ENCODE results near the gene INS. TPM values are rescaled to one million over a fixed set of nuclear protein-coding genes. Genes with fewer than 3 reads are reported as not detected.
A peak's percentile ranks its signal among the peaks of the same experiment; 100 is the strongest.

Gene INS
- total RNA-seq, 4 donors from 2014 or later, result not detected

DNA sequence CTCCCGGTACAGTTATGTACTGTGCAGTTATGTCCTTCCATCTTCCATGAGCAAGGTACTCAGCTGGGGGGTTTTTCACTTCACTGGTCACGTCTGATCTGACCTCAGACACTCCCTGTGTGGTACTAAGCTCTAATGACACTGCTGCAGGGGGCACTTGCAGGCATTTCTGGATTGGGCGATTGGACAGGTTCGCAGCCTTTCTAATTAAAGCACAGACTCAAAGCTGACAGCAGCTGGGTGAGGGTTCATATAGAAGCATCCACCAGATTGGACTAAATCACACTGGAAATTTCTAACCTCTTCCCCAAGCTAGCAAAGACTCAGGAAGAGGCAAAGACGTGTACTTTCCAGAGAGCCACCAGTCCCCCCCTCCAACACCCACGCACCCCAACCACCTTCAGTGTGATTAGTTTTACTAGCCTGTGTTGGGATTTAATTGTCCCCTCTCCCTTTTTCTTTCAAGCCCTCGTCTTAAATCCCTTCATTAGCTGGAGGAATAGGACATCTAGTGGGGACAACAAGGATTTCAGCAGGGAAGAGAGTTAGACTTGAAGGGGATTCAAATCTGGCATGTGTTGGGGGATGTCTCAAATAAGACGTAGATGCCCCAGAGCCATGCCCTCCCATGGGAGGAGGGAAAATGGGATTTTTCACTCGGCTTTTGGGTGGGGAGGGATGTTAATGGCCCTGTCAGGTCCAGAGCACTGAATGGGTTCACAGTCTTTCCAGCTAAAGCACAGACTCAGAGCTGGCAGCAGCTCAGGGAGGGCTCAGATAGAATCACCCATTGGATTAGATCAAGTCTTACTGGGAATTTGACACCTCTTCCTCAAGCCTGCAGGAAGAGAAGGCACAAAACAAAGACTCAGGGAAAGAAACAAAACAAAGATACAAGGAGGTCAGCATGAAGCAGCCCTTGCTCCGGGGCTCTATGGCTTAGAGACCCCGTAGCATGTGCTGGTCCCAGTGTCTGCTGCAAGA lies 10.9 kb downstream of the INS start:
- intact Hi-C loops (cut with DNase I), result loop anchor here (5.0 to 10.0 kb wide), 3 partner anchors 268 to 458 kb away; partner anchors contain the start of genes SYT8 and TNNI2
- Histone ChIP-seq H3K27me3 (peaks cover 13% of the 10 kb centered on the region), H3K9me3 (no peaks in the 10 kb centered on the region), H3K27ac (no peak overlapping the region), H3K4me3 (replicated peaks in 1 of 3) (no peak overlapping the region), H3K4me1 (peaks cover 0 to 5% of the 10 kb centered on the region in 2 donors), H3K36me3 (no peaks in the 10 kb centered on the region)
- 20 to 22% methylated on average over 10 to 11 of the region's 11 CpGs for WGBS, 2 donors
- no peak for DNase-seq
- TF ChIP-seq POLR2A (IDR thresholded peaks at IDR 0.05), result no peak
- TF ChIP-seq, protein P1, sequence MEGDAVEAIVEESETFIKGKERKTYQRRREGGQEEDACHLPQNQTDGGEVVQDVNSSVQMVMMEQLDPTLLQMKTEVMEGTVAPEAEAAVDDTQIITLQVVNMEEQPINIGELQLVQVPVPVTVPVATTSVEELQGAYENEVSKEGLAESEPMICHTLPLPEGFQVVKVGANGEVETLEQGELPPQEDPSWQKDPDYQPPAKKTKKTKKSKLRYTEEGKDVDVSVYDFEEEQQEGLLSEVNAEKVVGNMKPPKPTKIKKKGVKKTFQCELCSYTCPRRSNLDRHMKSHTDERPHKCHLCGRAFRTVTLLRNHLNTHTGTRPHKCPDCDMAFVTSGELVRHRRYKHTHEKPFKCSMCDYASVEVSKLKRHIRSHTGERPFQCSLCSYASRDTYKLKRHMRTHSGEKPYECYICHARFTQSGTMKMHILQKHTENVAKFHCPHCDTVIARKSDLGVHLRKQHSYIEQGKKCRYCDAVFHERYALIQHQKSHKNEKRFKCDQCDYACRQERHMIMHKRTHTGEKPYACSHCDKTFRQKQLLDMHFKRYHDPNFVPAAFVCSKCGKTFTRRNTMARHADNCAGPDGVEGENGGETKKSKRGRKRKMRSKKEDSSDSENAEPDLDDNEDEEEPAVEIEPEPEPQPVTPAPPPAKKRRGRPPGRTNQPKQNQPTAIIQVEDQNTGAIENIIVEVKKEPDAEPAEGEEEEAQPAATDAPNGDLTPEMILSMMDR (IDR thresholded peaks at IDR 0.05), result peak in 2 of 6 experiments; percentile 8 to 21

DNA sequence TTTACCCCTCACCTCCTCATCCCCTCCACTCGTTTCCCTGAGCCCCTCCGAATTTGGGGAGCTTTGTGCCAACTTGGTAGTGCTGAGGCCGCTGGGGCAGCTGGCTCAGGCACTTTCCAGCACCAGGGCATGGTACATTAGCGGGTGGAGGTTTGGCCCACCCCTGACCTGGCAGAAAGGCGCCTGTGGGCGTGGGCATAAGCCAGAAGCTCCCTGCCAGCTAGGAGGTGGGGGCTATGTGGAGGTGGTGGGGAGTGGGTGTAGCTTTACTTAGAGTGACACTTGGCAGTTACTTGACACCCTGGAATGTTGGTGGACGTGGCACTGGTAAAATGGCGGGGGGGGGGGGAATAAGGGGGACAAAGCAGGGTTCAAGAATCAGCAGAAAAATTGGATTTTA lies 11.5 kb downstream of the INS start:
- Histone ChIP-seq H3K4me1 (peaks cover 0 to 5% of the 10 kb centered on the region in 2 donors), H3K27me3 (peaks cover 13% of the 10 kb centered on the region), H3K4me3 (replicated peaks in 1 of 3) (no peak overlapping the region), H3K9me3 (no peaks in the 10 kb centered on the region), H3K36me3 (no peaks in the 10 kb centered on the region), H3K27ac (no peak overlapping the region)
- intact Hi-C loops (cut with DNase I), result no loop called here
- WGBS, 2 donors, result 54 to 57% methylated on average over 8 of the region's 8 CpGs
- DNase-seq, result no peak
- TF ChIP-seq, protein P1 (IDR thresholded peaks at IDR 0.05), result no peak
- no peak for TF ChIP-seq POLR2A (IDR thresholded peaks at IDR 0.05)

DNA sequence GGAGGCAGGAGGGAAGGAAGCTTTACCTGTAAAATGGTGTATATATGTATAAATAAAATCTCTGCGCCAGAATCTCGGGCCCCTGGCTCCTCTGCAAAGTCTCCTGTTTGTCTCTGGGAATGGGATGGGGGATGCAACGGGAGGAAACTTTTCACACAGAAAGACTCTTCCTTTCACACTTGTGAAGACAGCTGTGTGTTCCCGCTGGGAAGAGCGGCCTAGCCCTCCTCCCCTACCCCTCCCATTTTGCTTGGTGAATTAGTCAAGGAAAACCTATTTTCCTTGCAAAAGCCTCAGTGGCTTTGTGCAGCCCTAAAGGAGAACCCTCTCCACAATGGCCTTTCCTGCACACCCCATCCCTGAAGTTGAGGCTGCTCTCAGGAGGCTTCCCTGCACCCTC lies 12.4 kb downstream of the INS start:
- Histone ChIP-seq H3K27me3 (peaks cover 13% of the 10 kb centered on the region), H3K27ac (no peak overlapping the region), H3K4me1 (peaks cover 0 to 13% of the 10 kb centered on the region in 2 donors), H3K9me3 (no peaks in the 10 kb centered on the region), H3K36me3 (no peaks in the 10 kb centered on the region), H3K4me3 (replicated peaks in 1 of 3) (no peak overlapping the region)
- no peak for DNase-seq
- TF ChIP-seq, protein P1 (IDR thresholded peaks at IDR 0.05), result no peak
- TF ChIP-seq POLR2A (IDR thresholded peaks at IDR 0.05), result no peak
- WGBS, 2 donors, result 38 to 46% methylated on average over 5 of the region's 5 CpGs
- intact Hi-C loops (cut with DNase I), result no loop called here

DNA sequence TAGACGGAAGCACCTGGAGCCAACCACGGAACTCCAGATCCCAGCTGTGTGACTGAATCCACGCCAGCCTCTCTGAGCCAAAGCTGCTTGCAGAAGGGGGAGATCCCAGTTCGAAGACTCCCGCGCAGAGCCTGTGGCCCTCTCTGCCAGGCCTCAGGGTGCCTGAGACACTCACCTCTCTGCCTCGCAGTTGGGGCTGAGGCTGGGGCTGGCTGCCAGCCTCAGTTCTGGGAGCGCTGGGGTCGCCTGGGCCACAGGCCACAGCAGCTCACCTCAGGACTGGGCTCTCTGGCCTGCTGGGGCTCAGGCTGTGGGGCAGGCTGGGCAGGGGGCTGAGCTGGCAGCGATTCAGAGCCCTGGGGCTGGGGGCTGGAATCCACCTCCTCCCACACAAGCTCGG lies 13.6 kb downstream of the INS start:
- intact Hi-C loops (cut with DNase I), result no loop called here
- Histone ChIP-seq H3K4me3 (replicated peaks in 1 of 3) (no peak overlapping the region), H3K27ac (no peak overlapping the region), H3K4me1 (peaks cover 0 to 13% of the 10 kb centered on the region in 2 donors), H3K9me3 (no peaks in the 10 kb centered on the region), H3K27me3 (peaks cover 17% of the 10 kb centered on the region), H3K36me3 (no peaks in the 10 kb centered on the region)
- TF ChIP-seq, protein P1 (IDR thresholded peaks at IDR 0.05), result no peak
- no peak for TF ChIP-seq POLR2A (IDR thresholded peaks at IDR 0.05)
- 39 to 43% methylated on average over 4 to 10 of the region's 11 CpGs for WGBS, 2 donors
- DNase-seq, result no peak

DNA sequence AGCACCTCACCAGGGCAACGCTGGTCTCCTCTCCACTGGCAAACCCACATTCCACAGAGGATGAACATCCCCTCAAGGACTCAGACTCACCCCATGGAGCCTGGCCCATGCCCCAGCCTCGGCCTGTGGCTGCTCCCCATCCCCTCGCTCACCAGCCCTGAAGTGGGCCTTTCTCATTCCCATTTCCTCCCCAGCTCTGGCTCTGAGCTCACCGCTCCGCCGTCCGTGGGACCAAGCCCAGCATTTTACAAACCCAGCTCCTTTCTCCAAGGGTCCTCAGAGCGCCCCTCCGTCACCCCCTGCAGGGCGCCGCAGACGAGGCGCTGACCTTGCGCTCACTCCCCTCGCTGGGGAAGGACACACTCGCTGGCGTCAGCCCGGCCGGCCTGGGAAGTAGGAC lies 15.0 kb downstream of the INS start:
- Histone ChIP-seq H3K27ac (no peak overlapping the region), H3K4me1 (peaks cover 0 to 8% of the 10 kb centered on the region in 2 donors), H3K4me3 (replicated peaks in 1 of 3) (no peak overlapping the region), H3K9me3 (no peaks in the 10 kb centered on the region), H3K27me3 (peaks cover 18% of the 10 kb centered on the region), H3K36me3 (no peaks in the 10 kb centered on the region)
- WGBS, 2 donors, result 35 to 41% methylated on average over 16 to 18 of the region's 19 CpGs
- no peak for TF ChIP-seq POLR2A (IDR thresholded peaks at IDR 0.05)
- TF ChIP-seq, protein P1 (IDR thresholded peaks at IDR 0.05), result no peak
- intact Hi-C loops (cut with DNase I), result no loop called here
- no peak for DNase-seq

All from thyroid gland (tissue), 4 donors.